ENCODE data around the gene NKAIN2. TPM values are rescaled to one million over a fixed set of nuclear protein-coding genes. Genes with fewer than 3 reads are reported as not detected.

NKAIN2 gene
- total and polyA plus RNA-seq, 2 donors (not counting 3 experiments of a cell fraction or from before 2014, with no cell fraction given): 0.03 TPM; not detected in 1

DNA sequence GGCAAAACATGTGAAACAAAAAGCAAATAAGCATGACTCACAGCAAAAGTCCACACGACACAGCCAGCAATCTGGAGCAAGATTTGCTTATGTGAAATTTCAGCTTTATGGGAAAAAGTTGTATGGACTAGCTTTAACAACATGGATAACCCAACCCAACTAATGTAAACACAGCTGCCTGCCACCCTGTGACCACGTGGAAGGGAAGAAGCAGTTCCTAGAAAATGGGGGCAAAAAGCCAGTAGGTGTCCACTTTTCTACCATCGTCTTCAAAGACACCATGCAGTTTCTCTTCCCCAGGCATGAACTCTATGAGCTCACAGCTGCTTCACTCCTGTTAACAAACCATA is 733.2 kb downstream of the NKAIN2 start:
- Histone ChIP-seq H3K4me2 (ENCODE audit: insufficient read depth, low read length) (no peak overlapping the region), H3K27ac (ENCODE audit: insufficient read depth, low read depth, low read length) (no peak overlapping the region), H3K9me1 (replicated peaks; ENCODE audit: control insufficient read depth, extremely low read depth, insufficient read depth, low read length) (no peaks in the 10 kb centered on the region), H3K79me2 (ENCODE audit: control insufficient read depth, insufficient read depth, low read length) (no peaks in the 10 kb centered on the region), H3K36me3 (ENCODE audit: control insufficient read depth in 2 of 2, extremely low read depth in 1 of 2, insufficient read depth in 2 of 2, low read length in 2 of 2) (no peaks in the 10 kb centered on the region), H3K9ac (replicated peaks; ENCODE audit: extremely low read depth, insufficient read depth, low read length) (no peak overlapping the region), H3K4me1 (ENCODE audit: control insufficient read depth, extremely low read depth, insufficient read depth, low read length) (no peaks in the 10 kb centered on the region), H3K4me3 (replicated peaks in 1 of 3; ENCODE audit: insufficient read depth in 1 of 3, low read depth in 1 of 3, low read length in 3 of 3) (no peak overlapping the region), H3K27me3 (ENCODE audit: control insufficient read depth in 2 of 2, insufficient read depth in 2 of 2, low read length in 2 of 2) (no peaks in the 10 kb centered on the region), H3K9me3 (replicated peaks; ENCODE audit: control insufficient read depth, insufficient read depth, low read length) (no peaks in the 10 kb centered on the region), H2AFZ (ENCODE audit: low read depth, low read length) (no peak overlapping the region), H4K20me1 (replicated peaks; ENCODE audit: control insufficient read depth, extremely low read depth, insufficient read depth, low read length) (no peaks in the 10 kb centered on the region)
- POLR2A ChIA-PET: no interaction called here
- no TSS peak for BruUV-seq (replicated peaks)
- CTCF ChIA-PET: no interaction called here
- dilution Hi-C loops (cut with MboI; ENCODE audit: extremely low pct_ligation_motif_present, low sequenced_read_pairs) (no loop called here), intact Hi-C loops (cut with micrococcal nuclease) (no loop called here)
- DNase-seq (ENCODE audit: low read depth, low spot score): no peak
- no peak for FAIRE-seq
- TF ChIP-seq JUN (IDR thresholded peaks at IDR 0.05; ENCODE audit: borderline replicate concordance, insufficient read depth, insufficient read length, low read depth): no peak
- no peak for TF ChIP-seq POLR2AphosphoS5 (IDR thresholded peaks at IDR 0.05; ENCODE audit: insufficient read depth, low read depth, low read length)
- TF ChIP-seq MYC (IDR thresholded peaks at IDR 0.05; ENCODE audit: low read depth, low read length): no peak
- no peak for TF ChIP-seq EZH2 (IDR thresholded peaks at IDR 0.05; ENCODE audit: borderline replicate concordance, low read depth, low read length, severe bottlenecking)
- TF ChIP-seq POLR2A (IDR thresholded peaks at IDR 0.05; ENCODE audit: low read depth, low read length): no peak
- TF ChIP-seq, protein P1, sequence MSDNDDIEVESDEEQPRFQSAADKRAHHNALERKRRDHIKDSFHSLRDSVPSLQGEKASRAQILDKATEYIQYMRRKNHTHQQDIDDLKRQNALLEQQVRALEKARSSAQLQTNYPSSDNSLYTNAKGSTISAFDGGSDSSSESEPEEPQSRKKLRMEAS (IDR thresholded peaks at IDR 0.05; ENCODE audit: insufficient read depth, insufficient read length): no peak
- no peak for TF ChIP-seq GATA2 (IDR thresholded peaks at IDR 0.05; ENCODE audit: insufficient read depth, insufficient read length, low read depth, low read length)
- TF ChIP-seq FOS (IDR thresholded peaks at IDR 0.05; ENCODE audit: borderline replicate concordance, insufficient read depth, low read length): no peak
- TF ChIP-seq, protein P2, sequence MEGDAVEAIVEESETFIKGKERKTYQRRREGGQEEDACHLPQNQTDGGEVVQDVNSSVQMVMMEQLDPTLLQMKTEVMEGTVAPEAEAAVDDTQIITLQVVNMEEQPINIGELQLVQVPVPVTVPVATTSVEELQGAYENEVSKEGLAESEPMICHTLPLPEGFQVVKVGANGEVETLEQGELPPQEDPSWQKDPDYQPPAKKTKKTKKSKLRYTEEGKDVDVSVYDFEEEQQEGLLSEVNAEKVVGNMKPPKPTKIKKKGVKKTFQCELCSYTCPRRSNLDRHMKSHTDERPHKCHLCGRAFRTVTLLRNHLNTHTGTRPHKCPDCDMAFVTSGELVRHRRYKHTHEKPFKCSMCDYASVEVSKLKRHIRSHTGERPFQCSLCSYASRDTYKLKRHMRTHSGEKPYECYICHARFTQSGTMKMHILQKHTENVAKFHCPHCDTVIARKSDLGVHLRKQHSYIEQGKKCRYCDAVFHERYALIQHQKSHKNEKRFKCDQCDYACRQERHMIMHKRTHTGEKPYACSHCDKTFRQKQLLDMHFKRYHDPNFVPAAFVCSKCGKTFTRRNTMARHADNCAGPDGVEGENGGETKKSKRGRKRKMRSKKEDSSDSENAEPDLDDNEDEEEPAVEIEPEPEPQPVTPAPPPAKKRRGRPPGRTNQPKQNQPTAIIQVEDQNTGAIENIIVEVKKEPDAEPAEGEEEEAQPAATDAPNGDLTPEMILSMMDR (IDR thresholded peaks at IDR 0.05; ENCODE audit: extremely low read depth in 1 of 2, insufficient read depth in 1 of 2, low read depth in 1 of 2, low read length in 2 of 2): no peak
